Activated naive CD4-positive, alpha-beta T cell (primary cell): Measurements from ENCODE around the gene C19orf33.
"Not testable (repeated sequence)": the region's sequence is repeated elsewhere in the genome, so short reads cannot be mapped to it uniquely, and the experiment has no call there.

Experiments used
- DNase-seq, 4 experiments: peaks; one replicate each; lab custom pipeline; 2025; lab: John Stamatoyannopoulos, UW

The C19orf33 gene

DNA sequence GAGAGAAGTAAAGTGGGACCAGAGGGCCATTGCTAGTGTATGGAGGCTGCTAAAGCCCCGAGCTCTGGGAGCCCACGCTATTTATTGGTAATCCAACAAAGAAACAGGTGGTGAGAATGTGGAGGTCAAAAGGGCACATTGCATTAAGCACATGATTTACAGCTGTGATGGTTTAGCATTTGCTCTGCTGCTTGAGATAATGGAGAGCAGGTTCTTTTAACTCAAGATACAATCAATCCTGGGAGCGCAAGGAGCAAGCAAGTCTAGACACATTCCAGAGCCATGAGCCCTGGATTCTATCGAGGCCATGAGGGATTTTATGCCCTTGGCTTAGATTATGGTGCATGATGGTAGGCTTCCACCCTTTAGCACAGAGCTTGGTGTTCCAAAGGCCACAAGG lies 35.0 kb downstream of the C19orf33 start:
- not testable (repeated sequence) for DNase-seq

DNA sequence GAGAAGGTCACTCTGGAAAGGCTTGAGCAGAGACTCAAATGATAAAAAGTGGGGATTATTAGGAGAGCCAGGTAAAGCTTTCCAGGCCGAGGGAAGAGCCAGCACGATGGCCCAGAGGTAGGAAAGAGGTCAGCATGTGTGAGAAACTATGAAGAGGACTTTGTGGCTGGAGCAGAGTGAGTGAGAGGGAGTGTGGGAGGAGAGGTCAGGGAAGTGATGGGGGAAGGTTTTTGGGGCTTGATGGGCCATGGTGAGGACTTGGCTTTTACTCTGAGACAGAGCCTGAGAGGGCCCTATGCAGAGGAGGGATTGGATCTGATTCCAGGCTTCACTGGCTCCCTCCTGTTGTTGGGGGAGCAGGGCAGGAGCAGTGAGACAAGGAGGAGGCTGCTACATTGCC lies 36.9 kb downstream of the C19orf33 start:
- no peak for DNase-seq

DNA sequence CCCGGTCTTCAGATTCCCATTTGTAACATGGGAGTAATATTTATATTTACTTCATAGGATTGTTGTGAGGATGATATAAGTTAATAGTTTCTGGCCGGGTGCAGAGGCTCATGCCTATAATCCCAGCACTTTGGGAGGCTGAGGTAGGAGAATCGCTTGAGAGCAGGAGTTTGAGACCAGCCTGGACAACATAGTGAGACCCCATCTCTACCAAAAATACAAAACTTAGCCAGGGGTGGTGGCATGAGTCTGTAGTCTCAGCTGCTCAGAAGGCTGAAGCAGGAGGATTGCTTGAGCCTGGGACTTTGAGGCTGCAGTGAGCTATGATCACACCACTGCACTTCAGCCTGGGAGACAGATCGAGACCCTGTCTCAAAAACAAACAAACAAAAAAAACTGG lies 42.8 kb downstream of the C19orf33 start:
- no peak for DNase-seq

DNA sequence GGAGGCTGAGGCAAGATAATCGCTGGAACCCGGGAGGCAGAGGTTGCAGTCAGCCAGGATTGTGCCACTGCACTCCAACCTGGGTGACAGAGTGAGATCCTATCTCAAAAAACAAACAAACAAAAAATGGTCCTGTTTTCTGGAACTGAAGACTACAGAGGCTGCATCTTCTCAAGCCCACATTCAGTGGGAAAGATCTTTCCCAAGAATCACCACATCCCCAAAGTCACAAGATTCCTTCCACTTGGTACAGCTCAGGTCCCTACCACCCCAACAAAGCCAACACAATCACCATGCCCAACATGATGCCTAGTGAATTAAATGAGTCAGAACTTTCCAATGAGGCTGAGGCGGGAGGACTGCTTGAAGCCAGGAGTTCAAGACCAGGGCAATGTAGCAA lies 46.8 kb downstream of the C19orf33 start:
- no peak for DNase-seq

DNA sequence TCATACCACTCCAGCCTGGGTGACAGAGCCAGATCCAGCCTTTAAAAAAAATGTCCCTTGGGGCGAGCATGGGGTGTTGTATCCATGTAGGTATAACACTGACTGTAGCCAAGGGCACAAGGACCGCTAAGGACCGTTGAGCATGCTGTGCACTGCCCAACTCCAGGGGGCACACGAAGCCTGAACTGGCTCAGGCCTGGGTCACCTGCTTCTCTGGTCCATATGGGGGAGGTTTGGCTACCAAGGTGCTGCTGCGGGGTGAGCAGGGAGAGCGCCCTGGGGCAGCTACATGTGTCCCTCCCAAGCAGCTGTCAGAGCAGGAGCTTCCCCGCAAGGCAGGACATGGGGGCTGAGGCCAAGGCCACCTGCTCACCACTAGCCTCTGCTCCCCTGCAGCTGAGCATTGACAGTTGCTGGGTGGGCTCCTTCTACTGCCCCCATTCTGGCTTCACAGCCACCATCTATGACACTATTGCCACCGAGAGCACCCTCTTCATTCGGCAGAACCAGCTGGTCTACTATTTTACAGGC lies 47.9 kb downstream of the C19orf33 start:
- DNase-seq = no peak

DNA sequence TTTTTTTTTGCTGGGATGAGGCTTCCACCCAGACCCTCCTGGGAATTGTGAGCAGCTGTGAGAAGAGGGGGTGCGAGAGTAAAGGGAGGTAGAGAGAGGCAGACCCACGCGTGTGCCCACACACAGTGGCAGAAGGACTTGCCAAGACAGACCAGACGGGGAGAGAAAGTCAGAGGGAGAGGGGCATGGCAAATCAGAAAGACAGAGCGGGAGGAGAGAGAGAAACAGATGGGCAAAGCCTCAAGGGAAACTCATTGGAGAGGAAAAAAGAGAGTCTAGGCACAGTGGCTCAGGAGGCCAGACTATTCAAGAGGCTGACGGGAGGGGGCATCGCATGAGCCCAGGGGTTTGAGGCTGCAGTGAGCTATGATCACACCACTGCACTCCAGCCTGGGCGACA lies 48.6 kb downstream of the C19orf33 start:
- no peak for DNase-seq
